Measurements from ENCODE around the gene GRM4.

Gene GRM4

DNA sequence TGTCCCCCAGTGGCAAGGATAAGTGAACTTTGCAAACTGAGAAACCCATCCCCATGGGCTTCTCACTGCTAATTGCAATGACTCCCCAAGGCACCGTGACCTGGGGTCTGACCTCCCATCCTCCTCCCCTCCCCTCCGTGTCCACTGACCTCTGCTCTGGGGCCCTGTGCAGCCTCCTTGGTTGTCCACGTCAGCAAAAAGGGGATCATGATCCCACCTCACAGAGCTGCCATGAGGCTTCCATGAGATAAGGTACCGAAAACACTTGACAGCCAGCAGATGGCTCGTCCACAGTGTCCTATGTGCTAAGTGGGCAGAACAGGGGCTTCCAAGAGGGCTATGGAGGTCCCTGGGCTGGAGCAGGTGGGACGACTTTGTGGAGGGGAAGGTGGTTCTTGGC, 104.5 kb downstream of the GRM4 start:
- DNase-seq, result no peak

DNA sequence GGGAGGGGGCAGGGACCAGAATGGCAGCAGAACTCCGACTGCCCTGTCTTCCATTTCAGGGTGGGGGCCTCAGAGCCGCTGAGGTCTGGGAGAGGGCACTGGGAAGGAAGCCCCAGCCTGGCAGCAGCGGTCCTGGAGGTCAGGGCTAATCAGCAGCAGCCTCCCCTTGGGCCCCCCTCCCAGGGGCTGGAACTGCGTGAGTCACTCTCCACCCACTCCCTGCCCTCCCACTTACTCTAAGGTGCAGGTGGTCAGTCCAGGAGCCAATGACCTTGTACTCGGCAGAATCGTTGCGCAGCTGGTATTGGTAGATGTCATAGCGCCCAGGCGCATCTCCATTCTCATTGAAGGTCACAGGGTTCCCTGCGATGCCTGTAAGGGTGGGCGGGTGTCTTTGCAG, 105.9 kb downstream of the GRM4 start:
- no peak for DNase-seq

DNA sequence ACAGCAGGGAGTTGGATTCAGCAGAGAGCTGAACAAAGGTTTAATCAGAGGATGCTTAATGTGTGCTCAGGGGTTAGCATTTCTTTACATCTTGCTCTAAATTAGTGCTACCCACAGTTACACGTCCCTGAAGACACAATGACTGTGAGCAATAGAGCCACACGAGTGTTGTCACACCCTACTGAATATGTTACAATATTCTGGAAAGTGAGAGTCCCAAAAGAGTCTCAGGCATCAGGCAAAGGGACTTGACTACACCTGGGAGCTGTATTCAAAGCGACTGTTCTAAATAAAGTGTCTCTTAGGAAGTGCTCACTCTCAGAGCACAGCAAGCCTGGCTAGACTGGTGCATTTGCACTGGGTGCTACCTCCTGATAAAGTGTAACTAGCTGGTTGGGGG, 108.7 kb downstream of the GRM4 start:
- DNase-seq, result no peak

DNA sequence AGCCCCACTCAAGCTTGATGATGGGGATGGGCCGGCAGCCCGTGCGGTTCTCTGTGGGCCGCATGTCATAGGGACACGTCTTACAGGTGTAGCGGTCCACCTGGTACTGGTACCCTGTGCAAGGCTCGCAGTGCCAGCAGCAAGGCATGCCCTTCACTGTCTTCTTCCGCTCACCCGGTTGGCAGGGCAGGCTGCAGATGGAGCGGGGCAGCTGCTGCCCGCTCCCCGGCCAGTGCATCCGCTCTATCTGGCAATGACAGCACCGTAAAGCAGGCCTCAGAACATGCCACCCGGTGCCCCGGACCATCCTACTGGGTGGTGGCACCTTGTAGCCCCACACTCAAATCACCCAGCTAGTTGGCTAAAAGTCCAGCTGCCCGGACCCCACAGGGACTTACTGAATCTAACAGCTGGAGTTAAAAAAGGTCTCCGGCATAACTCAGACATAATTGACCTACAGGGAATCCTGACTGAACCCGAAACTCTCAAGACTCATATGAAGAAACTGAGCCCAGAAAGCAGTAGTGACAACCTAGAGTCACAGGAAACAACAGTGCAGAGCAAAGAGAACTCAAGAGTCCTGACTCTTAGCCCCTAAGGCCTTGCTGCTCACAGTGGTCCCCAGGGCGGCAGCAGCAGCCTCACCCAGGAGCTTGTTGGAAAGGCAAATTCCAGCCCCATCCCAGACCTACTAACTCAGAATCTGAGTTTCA, 109.4 kb downstream of the GRM4 start:
- no peak for DNase-seq

DNA sequence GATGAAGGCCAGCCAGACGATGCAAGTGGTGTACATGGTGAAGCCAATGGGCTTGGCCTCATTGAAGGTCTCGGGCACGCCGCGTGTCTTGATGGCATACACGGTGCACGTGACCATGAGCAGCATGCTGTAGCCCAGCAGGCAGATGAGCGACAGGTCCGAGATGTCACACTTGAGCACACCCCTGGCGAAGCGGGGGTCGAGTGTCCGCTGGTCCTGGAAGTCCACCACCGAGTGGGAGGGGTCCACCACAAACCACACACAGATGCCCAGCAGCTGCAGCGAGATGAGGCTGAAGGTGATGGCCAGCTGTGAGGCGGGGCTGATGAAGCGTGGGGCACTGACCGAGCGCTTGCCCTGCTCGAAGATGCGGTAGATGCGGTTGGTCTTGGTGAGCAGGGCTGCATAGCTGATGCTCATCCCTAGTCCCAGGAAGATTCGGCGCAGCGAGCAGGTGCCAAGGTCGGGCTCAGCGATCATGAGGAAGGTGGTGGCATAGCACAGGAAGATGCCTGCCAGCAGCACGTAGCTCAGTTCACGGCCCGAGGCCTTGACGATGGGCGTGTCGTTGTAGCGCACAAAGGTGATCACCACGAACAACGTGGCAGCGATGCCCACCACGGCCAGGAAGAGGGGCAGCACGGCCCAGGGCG, 110.1 kb downstream of the GRM4 start:
- DNase-seq, result no peak

DNA sequence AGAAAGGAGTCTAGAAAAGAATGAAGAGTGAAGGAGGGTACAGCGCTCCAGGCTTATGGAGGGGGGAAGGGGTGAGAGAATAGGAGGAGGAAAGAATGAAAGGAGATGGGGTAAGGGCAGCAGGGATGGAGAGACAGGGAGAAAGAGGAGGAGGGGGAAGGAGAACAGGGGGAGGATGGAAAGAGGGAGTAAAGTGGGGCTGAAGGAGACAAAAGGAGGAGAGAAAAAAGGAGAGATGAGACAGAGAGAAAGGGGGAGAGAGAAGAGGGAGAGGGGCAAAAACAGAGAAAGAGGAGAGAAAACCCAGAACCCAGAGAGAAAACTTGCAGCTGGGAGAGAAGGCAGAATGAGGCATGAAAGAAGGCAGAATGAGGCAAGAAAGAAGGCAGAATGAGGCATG, 110.7 kb downstream of the GRM4 start:
- no peak for DNase-seq

DNA sequence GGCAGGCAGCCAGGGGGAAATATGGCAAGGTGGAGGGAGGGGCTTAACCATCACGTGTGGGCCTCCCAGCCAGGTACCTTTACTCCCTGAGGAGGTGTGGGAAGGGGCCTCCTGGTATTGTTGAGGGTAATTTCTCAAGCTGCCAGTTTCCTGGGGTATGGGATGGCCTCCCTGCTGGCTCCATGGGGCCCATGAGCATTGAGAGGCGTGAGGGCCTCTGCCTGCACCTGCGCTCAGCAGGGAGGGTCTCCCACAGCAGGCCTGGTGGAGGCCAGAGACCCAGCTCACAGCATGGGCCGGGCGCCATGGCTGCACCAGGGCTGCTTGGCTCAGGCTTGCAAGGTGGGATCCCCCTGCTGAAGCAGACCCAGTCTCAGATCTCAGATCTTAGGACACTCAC, 113.0 kb downstream of the GRM4 start:
- no peak for DNase-seq

DNA sequence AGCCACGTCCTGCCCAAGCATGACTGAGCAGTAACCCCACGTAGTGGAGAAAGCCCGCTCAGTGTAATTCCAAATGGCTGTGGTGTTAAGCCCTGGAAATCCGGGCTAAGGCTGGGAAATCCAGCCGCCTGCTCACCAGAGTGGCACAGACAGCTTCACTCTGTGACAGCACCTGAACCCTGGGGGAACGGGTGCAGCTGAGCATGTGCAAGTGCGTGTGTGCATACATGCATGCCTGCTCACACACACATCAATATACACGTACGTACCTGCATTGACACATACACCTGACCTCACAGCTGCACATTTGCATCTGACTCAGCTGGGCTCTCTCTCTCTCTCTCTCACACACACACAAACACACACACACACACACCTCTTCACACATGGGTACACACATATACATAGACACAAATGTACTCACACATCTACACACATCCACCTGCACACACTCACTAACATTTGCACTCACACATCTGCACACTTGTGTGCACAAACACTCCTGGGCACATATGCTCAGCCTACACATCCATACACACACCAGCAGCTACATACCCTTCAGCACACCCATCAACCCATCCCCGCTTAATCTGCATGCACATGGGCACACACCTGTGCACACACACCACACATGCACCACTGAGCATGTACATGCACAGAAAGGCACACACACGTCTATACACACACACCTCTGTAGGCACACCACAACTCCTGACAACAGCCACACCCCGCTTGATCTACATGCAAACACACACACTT, 114.1 kb downstream of the GRM4 start:
- no peak for DNase-seq

DNA sequence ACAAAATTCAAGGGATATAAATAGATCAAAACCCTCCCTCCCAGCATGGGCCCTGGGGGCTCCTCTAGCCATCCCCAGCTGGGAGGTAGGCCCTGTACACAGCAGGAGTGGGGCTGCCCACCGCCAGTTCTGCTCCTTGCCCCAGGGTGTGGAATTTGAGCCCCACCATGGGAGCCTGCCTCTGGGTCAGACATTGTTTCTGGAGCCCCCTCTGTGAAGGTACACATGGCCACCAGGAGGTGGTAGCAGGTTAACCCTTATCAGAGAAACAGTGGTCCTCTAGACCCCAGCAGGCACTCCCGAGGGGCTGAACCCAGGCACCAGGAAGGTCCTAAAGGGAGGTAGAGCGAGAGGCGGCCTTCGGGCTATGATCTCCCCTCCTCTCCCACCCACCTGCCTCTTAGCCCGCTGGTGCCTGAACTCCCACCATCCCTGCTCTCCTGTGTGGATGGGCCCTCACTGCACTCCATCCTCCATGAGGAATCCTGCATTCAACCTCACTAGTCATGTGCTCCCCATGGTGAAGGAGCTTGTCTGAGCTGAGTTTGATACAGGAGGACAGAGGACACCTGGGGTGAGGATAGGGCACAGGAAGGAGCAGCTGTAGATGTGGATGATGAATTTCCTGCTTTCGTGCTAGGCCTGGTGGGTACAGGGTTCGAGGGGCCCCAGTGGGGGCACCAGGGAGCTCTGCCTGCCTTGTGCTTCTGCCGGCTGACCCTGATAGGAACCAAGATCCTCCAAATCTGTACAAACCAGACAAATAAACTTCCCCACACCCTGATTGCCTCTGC, 114.9 kb downstream of the GRM4 start:
- DNase-seq, result no peak

DNA sequence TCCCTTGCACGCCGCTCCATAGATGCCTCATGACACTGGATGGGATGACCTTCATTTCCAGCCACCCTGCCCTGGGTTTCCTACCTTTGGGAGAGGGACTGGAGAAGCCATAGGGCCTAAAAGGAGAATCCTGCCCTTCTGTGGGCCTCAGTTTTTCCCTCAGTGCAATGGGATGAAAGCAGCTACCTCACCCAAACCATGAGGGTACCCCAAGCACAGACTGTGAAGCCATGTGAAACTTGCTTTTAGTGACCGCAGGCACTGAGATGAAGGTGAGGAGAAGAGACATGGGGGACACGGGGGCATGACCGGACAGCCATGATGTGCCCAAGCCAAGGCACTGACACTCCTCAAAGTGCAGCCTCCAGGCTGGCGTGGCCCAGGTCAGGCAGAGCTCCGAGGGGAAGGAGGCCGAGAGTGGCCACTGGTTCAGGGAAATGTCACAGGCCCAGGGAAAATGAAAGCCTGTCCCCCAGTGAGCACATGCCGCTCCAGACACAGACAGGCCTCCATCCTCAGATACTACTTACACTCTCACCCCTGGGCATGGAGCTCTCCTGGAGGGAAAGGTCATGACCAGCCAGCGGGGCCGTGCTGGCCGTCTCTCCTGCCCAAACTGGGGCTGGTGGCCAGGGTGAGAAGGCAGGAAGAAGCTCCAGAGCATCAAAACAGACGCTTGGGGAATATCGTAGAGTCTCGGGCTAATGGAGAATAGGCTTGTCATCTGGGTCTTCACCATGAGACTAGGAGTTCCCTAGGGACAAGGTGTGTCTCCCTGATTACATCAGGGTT, 116.2 kb downstream of the GRM4 start:
- DNase-seq, result no peak

DNA sequence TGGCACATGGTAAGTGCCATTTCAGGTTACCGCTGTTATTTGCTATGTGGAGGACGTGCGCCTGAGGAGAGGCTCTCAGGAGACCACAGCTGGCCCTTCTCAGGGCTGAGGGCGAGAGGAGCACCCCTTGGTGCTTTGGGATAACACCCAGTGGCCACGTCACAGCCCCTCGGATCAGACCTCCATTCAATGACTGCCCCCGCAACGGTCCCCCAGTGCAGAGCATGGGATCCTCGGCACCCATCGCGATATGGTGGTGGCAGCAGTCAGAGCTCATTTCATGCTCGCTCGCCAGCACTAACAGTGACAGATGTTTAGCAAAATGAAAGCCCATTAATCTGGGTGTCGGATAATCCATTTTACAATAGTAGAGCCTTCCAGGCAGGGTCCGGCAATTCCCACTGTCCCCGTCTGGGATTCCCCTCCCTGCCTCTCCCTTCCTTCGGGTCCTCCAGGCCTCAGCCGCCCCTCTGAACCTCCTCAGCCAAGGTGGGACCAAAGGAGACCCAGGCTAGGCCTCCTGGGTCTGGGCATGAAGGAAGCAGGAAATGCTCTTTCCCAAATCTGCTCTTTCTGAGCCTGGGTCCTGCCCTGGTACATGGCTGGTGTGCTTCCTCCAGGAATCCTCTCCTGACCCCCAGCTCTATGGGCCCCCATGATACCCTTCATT, 117.1 kb downstream of the GRM4 start:
- peak; percentile 6 for DNase-seq

DNA sequence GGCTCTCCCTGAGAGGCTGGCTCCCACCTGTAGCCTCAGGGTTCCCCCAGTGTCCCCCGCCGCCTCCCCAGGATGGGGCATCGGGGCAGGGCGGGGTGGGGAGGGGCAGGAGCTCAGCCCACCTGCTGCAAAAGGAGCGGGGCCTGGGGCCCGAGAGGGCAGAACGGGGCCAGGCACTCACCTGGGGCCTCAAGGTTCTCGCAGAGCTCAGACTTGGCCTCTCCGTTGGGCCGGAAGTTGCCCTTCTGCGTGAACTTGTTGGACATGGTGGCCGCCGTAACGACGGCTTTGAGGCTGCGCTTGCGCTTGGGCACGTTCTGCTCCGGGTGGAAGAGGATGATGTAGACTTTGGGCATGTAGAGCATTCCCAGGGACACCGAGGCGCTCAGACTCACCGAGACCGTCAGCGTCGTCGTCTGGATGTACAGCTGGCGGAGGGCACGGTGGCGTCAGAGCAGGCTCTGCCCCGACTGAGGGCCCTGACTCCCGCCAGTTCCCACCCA, 117.9 kb downstream of the GRM4 start:
- no peak for DNase-seq

DNA sequence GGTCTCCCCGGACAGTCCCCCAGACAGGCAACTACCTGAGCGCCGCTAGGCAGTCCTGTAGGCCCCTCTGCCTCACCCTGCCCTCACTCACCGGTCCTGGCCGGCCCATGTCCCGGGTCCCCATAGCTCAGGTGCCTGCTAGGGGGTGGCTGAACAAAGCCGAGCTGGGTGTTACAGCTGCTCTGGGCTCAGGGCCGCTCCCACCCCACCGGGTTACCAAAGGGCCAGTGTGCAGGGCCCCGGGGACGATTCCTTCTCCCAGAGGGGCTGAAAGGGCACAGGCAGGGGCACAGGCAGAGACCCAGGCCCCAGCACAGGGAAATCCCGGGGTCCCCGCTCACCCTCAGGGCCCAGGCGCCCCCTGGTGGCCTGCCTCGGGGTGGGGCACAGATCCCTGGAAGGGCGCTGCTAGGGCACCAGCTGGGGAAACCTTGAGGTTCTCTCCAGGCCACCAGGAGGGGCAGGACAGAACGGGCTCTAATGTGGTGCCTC, 118.4 kb downstream of the GRM4 start:
- peak; percentile 28 for DNase-seq

DNA sequence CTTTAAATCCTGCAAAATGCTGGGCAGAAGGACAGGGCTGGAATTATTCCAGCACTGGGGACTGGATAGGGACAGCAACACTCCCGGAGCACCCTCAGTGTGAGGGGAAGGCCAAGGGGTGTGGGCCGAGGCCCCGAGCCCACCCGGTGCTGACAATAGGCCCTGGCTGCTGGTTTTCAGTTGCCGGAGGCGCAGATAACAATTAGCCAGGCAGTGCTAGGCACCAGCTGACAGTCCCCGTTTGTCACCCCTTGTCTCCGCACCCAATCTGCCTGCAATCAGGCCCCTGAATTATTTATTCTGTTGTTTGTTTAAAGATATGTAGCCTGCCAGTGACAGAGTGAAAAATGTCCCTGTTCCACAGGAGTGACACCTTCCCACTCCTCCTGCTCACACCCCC, 120.0 kb downstream of the GRM4 start:
- peak; percentile 34 for DNase-seq

DNA sequence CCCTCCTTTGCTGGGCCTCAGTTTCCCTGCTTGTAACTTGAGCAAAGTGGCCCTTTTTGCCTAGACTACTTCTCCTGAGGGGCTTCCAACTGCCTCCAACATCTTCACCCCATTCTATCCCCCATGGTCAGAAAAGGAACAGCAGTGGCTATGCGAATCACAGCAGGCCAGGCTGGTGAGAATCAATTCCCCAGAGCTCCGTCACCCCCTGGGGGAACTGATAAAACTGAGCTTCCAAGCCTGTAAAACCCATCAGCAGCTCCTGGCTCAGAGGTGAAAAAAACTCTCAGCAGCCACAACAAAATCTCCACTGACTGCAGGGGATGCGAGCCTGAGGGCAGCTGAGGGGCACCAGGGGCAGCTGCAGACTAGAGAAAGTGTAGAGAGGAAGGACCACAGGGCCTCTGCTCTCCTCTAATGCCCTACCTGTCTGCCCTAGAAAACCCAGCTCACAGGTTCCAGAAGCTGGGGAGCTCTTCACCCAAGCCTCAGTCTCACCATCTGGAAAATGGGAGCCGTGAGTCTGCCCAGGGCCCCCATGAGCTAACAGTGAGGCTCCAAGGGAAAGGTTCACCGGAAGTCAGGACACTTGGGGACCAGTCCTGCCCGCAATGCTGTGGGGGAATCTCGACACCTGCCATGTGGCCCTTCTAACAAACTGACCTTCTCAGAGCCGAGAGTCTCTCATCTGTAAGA, 120.6 kb downstream of the GRM4 start:
- DNase-seq, result no peak

DNA sequence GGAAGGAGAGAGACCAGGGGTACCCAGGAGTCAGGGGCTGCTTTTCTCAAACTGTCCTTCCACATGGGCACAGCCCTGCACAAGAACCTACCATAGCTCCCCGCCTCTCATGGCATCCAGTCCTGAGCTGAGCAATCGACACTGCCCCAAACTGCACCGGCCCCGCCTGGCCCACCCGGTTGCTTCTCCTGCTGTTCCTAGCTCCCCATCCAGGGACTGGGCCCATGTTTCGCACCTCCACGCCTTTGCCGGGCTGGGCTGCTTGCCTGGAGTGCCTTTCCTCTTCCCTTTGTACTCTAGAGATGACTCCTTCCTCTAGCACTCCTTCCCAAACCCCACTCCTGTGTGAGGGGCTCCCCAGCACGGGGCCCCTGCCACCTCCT, 123.0 kb downstream of the GRM4 start:
- no peak for DNase-seq

DNA sequence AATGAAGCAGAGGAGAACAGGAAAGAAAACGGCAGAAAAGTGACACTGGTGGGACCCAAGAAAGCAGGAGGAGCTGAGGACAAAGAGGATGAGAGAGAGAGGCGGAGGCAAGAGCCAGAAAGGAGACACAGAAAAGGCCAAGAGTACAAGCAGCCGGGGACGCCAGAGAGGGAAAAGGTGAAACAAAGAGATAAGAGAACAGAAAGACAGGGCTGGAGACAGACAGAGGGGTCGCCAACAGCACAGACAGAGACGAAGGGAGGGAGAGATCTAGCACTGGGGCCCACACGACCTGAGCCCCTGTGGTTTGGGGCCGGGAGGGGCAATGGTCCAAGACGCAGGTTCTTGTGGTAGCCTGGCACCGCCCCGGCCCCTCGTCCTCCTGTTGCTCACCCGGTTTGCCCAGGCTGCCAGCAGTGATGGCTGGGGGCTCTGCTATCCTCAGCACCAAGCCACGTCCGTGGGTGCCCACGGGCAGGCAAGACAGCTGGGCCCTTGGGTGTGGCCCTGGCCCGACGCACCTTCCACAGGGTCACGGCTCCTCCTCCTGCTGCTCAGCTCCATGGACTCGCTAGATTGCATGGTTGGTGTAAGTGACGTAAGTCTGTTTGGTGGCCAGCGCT, 123.5 kb downstream of the GRM4 start:
- DNase-seq, result no peak

DNA sequence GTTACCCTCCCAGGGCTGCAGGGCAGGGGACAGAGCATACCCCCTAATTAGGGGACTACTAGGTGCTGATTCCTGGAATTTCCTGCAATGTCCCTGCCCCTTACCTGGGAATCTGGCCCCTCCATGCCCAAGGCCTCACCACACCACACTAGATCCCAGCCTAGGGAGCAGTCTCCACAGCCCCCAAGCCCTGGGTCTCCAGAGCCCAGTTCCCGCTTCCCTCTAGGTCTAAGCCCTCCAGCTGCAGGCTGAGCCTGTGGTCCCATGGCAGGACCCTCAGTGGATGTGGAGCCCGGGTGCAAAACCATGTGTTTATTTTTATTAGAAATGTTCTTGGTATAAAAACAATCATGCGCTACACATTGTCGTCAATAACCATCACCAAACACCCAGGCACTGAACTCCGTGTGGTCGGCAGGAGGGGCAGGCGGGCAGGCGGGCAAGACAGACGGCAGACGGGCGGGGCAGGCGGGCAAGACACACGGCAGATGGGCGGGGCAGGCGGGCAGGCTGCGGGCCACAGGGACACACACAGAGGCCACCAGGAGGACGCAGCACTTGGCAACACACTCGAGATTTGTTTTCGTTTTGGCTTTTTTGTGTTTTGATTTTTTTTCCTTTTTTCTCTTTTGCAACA, 124.2 kb downstream of the GRM4 start:
- peak; percentile 5 for DNase-seq

DNA sequence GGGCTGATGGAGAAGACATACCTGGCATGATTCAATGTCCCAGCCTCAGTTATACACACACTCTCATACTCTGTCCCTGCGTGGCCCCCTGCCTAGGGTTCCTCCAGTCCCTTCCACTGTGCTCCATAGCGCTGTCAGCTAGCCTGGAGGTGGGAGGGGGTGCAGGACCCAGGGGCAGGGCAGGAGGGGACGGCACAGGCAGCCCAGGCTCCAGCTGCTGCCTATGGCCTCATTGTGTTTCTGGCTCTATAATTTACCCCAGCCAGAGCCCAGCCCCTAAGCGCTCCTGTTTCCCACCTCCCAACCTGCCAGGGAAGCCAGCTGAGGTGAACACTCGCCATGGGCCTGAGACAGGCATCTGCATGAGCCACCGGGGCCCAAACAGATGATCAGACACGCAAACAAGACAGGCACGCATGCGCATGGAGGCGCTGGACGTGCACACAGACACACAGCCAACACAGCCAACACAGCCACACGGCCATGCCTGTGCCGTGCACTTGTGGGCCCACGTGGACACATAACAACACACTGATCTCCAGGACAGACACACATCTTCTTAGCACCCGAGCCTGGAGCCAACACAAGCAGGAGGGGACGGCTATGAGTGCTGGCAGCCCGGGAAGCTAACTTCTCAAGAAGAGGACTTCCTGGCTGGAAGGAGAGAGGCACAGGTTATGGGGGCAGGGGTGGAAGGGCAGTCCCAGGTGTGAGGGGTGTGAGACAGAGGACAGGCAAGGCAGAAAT, 124.9 kb downstream of the GRM4 start:
- peak; percentile 60 for DNase-seq
